Keratinocyte (primary cell): ENCODE measurements around the gene PAQR3.

Source experiments
- CTCF ChIP-seq, 3 experiments: IDR thresholded peaks in 1 of 3; conservative IDR thresholded peaks in 1 of 3; optimal IDR thresholded peaks in 1 of 3; 2 replicates in 2 of 3; 3 replicates in 1 of 3; pipeline versions ENCODE3 to v1.5.1; 2011; ENCODE audit warnings: low read length in 3 of 3, mild to moderate bottlenecking in 3 of 3, moderate library complexity in 2 of 3, control low read depth in 1 of 3, inconsistent platforms in 1 of 3; ENCODE audit not compliant: insufficient read depth in 2 of 3; ENCODE audit errors: extremely low read depth in 1 of 3
- EZH2 ChIP-seq: IDR thresholded peaks from one replicate; pipeline ENCODE4 v1.6.1; 2012; ENCODE audit warnings: inconsistent platforms, mild to moderate bottlenecking, low read length, moderate library complexity

- TF ChIP-seq CTCF (optimal IDR thresholded peaks at IDR 0.05 in 1 of 3, IDR thresholded peaks at IDR 0.05 in 1 of 3, conservative IDR thresholded peaks at IDR 0.05 in 1 of 3; ENCODE audit: extremely low read depth in 1 of 3, insufficient read depth in 2 of 3, low read length in 3 of 3) (no peak), EZH2 (no peak)
Observed at GRCh38 chr4:78938868-78939666, at the start of gene PAQR3.
